DND-41 (cell line): ENCODE data around the gene ZCWPW1.

Experiments
- EZH2 ChIP-seq: IDR thresholded peaks from 3 replicates; pipeline ENCODE4 v1.6.1; 2012; ENCODE audit warnings: borderline replicate concordance, low read depth, mild to moderate bottlenecking, moderate library complexity, low read length, inconsistent platforms; ENCODE audit not compliant: severe bottlenecking
- TF ChIP-seq, protein P1 (sequence below): IDR thresholded peaks from 2 replicates; pipeline ENCODE4 v1.5.1; 2012; ENCODE audit warnings: borderline replicate concordance, low read length, moderate library complexity, mild to moderate bottlenecking; ENCODE audit not compliant: poor library complexity, severe bottlenecking; ENCODE audit errors: extremely low read depth

DNA sequence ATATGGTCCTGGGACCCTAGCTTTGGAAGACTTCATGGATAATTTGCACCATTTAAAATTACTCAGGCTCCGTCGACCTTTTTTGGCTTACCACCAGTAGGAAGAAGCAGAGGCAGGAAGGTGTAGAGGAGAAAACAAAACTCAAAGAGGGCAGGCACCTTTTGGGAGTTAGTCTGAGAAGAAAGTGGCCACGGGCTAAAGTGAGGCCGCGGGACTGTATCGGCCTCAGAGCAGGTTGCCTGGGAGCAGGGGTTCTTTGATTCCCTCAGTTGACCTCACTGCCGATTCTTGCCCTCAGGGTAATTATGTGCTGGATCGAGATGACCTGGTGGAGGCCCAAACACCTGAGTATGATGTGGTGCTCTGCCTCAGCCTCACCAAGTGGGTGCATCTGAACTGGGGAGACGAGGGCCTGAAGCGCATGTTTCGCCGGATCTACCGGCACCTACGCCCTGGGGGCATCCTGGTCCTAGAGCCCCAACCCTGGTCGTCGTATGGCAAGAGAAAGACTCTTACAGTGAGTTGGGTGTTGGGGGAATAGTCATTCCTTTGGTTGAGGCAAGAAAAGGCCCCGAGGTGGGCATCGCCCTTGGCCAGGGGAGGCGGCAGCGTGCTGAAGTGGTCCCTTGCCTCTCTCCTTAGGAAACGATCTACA, 4.2 kb upstream of the ZCWPW1 start:
- TF ChIP-seq, protein P1, sequence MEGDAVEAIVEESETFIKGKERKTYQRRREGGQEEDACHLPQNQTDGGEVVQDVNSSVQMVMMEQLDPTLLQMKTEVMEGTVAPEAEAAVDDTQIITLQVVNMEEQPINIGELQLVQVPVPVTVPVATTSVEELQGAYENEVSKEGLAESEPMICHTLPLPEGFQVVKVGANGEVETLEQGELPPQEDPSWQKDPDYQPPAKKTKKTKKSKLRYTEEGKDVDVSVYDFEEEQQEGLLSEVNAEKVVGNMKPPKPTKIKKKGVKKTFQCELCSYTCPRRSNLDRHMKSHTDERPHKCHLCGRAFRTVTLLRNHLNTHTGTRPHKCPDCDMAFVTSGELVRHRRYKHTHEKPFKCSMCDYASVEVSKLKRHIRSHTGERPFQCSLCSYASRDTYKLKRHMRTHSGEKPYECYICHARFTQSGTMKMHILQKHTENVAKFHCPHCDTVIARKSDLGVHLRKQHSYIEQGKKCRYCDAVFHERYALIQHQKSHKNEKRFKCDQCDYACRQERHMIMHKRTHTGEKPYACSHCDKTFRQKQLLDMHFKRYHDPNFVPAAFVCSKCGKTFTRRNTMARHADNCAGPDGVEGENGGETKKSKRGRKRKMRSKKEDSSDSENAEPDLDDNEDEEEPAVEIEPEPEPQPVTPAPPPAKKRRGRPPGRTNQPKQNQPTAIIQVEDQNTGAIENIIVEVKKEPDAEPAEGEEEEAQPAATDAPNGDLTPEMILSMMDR, result no peak
- TF ChIP-seq EZH2, result no peak
